IPS-NIHi11 (cell line): Measurements from ENCODE around the gene CDC42.
A peak's percentile ranks its signal among the peaks of the same experiment; 100 is the strongest.

Source experiments
- DNase-seq: peaks from one replicate; pipeline ENCODE4 v3.0.0; 2012; ENCODE audit warnings: mixed read lengths, low spot score

CDC42 gene

DNA sequence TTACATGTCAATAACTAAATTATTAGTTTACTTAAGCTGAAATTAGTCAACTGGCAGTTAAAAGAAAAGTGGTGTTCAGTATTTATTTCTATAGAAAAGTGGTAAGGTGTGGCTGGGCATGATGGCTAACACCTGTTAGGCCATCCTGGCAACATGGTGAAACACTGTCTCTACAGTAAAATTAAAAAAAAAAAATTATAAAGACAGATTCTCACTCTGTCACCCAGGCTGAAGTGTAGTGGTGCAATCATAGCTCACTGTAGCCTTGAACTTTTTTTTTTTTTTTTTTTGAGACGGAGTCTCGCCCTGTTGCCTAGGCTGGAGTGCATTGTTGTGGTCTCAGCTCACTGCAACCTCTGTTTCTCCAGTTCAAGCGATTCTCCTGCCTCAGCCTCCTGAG lies 57.5 kb downstream of the CDC42 start:
- no peak for DNase-seq

DNA sequence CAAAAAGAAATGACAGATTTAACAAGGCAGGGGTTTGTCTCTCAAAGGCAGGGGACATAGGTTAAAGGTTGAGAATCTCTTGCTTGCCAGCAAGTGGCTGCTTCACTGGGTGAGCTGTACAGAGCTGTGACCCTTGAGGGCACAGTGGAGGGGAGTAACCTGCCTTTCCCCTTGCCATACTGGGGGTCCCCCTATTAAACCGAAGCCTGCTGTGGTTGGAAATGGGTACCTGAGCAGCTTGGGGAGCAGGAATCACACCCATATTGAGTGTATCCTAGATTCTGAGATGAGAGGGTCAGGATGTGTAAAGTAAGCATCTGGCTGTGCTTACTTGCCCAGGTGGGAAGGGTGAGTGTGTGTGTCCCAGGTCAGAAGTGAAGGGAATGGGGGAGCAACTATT lies 58.6 kb downstream of the CDC42 start:
- no peak for DNase-seq

DNA sequence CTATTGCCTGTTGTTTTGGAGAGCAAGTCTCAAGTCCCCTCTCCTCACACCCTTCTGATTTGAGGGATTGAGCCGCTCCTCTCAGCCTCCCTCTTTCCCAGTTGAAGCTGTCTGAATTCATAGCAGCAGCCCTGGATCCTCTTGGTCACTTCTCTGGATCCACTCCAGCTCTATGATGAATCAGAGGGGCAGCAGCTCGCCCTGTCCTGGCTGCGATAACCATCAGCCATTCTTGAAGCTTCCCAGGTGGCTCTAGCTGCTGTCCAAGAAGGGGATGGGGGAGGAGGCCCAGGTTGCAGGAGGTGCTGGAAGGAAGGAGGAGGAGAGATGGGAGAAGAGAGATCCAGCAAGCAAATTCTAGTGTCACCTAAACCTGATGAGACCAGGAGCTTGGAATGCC lies 59.1 kb downstream of the CDC42 start:
- no peak for DNase-seq

DNA sequence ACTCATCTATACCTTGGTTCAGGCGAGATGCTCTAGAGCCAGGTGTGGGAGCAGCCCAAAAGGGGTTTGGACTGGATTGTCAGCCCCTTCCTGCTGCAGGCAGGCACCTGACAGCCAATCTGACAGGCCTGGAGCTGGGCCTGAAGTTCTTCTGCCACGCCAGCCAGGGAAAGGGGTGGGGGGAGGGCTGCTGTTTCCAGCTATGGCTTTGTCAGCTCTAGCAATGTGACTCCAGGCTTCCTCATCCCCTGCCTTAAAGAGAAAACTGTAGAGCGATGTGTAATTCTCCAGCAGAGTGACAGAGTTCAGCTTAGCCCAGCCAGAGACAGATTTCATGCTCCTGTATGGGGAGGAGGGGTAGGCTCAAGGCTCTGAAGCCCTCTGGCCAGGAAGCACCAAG lies 60.0 kb downstream of the CDC42 start:
- DNase-seq: no peak

DNA sequence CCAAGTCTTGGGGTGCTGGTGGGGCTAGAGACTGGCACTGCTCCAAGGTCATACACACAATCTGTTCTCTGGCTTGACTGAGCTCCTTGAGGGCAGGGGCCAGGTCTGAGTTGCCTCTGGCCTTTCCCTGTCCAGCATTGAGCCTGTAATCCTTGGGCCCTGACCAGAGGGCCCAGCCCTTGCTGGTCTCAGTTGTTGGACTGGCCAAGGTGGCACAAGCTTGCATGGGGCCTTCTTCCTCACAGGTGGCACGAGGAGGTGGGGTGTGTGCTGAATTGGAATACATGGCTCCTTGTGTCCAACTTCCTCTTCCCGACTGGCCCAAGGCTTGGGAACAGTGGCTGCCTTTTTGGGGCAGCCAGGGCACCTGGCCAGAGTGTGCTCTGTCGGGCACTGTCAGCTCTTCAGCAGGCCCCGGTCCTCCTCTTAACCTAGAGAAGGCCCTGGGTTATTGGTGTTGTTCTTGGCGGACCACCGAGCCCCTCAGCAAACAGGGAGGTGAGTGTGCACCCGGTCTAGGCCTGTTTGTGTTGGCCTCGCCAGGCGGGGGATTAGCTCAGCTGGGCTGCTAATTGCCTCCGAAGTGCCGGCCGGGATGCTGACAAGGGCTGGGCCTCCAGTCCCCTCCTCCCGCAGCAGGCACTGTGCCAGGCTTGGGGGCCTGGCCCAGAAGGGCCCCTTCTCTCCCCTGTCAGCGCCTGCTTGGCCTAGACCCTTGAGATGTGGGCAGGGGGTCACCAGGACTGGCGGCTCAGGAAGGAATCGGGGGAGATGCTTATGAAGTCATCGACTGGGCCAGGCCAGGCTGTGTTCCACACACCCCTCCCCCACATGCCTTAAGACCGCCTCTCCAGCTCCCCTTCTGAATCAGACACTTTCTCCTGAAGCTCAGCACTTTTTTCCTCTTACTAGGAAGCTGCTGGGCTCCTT lies 61.8 kb downstream of the CDC42 start:
- DNase-seq: peak; percentile 55

DNA sequence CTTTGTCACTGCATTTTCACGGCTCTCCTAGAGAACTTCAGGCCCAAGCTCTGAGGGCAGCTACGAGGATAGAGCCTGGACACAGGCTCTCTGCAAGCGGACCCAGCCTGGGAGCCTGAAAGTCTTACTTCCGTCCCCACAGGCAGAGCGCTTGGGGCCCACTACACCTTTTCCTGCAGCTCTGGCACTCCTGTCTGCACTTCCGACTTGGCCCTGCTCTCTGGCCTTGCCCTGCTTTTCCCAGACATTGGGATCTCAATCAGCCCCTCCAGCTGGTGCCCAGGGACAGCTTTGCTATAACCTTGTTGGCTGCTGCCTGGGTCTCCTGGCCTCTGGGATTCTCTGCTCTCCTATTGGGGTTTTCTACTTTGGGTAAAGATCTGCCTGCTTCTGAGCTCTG lies 62.8 kb downstream of the CDC42 start:
- DNase-seq: no peak

DNA sequence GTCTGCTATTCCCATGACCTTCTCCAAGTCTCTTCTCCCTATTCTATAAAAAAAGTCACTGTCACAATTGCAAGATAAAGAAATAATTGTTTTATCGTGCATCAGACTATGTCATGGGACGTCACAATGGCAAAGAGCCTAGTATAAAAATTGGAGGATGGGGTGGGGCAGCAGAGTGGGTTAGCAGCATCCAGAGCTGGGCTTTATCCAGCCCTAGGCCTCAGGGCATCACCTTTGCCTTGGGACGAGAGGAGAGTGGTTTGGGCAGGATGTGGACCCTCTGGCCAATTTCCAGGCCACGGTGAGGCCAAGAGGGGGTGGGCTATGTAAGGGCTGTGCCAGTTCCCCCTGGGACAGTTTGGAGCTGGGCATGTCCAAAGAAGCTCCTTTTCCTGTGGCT lies 64.7 kb downstream of the CDC42 start:
- DNase-seq: no peak

DNA sequence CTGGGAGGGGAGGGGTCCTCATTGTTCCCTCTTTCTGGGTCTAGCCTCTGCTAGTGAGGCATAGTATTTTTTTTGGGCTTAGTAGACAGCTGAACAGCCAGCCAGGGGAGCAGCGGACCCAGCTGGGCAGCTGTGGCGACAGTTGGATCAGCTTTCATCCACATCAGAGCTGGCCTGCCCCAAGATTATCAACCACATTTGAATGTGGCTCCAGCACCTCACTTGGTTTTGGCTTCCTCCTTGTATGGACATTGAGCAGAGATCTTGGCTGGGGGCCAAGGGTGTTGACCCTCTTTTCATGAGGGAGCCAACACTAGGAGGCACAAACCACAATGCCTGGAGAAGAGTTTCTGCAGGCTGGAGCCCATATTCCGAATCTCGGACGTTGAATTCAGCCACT lies 65.3 kb downstream of the CDC42 start:
- DNase-seq: no peak

DNA sequence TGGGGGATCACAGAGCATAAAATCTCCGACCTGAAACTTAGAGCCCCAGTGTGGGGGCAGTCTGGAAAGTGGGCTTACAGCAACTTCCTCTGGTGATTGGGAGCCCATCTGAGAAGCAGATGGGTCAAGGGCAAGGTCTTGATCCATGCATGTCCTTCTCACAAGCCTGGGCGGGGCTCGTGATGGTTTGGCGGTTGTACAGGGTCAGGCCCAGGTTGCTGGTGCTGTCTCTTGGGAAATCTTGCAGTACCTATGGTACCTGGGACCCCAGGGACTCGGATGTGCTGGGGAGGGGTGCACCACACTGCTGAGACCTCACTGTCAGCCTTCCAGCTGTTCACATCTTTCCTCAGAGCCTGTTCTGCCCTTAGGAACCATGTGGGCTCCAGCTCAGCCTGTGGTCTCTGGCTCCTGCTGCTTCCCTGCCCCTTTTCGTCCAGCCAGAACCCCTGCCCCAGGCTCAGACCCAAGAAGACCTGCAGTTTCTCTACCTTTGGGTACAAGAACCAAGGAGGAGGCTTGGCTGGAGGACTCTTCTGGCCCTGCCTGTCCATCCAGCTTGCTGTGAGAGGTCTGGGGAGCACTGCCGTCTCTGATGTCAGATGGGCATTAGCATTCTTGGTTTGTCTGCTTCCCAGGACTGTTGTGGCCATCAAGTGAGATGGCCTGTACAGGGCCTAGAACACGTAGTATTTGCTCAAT lies 65.9 kb downstream of the CDC42 start:
- DNase-seq: no peak

DNA sequence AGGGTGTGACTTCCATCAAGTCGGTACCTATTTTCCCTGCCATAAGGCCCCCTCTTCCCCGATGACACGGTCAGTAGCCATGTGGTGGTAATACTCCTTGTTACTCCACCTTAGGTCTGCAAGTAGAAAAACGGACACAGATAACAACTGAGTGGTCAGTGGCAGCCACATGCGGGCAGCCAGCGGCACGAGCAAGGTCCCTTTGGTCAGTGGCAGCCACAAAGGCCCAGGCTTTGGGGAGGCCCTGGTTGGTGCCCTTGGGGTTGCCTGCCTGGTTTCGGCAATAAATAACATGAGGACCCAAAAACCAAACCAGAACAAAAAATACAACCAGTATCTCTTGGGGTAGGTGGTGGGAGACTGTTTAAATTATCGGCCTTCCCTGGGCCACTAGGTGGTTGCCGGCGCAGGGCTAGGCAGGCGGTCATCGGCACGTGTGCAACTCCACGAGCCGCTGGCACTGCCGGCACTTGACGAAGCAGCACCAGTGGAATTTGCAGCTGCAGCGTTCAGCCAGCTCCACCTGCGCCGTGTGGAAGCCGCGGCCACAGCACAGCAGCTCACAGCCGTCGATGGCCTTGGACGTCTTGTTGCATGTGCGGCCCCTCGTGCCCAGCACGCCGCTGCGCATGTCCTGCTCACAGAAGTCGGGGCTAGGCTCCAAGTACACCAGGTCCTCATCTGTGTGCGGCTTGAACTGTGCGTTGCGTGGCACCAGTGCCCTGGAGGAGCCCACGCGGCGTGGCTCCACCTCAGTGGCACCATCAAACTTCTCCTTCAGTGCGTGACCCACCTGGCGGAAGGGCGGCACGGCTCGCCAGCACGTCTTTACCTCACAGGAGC lies 67.3 kb downstream of the CDC42 start:
- DNase-seq: no peak

DNA sequence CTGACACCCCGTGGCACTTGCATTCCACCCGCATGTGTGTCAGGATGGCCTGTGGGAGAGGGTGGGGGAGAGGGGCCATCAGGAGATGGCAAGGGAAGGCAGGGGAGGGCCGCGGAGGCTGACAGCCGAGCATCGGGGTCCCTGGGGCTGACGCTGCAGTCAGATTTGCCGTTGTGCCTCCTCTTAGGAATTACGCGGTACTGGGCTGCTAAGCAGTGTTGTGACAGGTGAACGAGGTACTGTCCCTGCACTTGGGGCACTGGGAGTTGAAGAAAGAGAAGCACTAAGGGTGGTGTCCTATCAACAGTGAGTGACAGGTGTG lies 67.9 kb downstream of the CDC42 start:
- no peak for DNase-seq

DNA sequence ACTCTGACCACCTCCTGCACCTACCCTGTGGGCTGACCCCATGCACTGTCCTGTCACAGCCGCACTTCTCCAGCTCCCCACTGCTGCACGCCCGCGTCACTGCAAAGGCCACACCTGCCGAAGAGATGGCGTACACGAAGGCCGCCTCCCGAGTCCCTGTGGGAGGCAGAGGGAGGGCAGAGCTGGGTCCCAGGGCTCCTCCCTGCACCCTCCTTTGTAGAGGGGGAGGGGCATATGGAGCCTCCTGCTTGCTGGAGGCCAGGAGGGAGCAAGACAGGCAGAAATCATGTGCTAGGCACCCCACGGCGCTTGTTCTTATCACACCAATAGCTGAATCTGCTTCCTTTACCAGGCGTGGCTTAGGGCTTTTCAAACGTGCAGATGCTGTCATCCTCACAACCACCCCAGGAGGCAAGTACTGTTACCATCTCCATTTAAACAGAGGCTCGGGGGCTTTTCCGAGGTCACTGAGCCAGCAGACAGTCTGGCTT lies 69.0 kb downstream of the CDC42 start:
- DNase-seq: peak; percentile 44

DNA sequence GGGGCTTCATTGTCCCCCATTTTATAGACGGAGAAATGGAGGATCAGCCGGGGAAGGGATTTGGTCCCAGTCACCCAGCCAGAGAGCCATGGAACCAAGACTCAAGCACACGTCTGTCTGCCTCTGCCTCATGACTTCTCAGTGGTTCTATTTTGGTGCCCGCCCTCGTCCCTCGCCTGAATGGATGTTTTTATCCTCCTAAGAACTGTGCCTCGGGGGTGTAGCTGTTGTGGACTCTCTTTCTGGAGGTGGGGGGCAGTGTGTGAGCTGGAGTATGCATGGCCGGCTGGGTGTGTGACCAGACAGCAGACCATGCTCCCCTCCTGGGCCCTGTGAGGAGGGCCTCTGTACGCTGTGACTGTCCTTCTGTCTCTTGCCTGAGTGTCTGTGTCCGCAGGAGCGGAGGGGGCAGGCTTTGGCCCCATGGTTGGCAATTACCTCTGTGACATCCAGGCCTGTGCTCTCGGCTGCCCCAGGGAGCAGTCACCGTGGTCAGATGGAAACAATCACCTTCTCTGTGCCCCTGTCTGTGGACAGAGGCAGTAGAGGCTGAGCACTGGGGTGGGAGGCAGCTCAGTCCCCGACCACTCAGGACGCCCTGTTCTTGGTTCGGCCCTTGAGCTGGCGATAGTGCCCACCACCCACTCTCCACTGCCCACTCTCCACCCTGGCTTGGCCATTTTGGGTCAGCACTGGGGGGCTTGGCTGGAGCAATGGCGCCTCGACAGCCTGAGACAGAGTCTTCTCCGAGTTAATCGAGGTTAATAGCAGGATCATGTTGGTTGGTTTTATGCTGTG lies 70.0 kb downstream of the CDC42 start:
- DNase-seq: no peak

DNA sequence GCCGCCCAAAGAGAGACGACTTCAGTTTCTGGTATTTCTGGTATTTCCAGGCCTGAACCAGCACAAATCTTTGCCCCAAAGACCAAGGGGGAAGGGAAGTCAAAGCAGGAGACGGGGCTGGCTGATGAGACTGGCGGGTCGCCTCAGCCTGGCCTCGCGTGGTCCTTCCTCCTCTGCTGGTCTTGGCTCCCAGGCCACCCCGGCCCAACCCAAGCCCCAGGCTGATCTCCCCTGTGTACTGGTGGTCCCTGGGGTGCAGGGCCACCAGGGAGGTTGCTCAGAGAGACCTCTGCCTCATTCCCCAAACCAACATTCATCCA lies 70.5 kb downstream of the CDC42 start:
- no peak for DNase-seq

DNA sequence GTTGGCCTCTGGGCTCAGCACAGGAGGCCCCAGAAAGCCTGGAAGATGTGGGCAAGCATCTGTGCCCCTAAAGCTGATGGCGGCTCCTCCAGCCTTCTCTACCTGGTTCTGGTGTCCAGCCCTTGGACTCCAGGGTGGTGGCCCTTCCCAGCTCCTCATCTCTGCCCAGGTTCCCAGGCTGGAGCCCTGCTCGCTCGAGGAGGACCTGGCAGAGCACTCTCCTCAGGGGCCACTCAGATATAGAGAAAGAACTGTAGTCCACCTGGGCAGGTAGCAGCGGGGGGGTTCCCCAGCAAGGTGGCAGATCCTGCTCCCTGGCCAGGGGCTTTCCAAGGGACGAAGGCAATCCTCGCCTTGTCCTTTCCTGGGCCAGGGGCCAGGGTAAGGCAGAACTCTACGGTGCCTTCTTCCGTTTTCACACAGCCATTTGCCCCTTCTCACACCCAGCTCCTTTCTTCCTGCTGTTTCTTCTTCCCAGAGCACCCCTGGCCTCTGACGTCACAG lies 71.4 kb downstream of the CDC42 start:
- DNase-seq: no peak

DNA sequence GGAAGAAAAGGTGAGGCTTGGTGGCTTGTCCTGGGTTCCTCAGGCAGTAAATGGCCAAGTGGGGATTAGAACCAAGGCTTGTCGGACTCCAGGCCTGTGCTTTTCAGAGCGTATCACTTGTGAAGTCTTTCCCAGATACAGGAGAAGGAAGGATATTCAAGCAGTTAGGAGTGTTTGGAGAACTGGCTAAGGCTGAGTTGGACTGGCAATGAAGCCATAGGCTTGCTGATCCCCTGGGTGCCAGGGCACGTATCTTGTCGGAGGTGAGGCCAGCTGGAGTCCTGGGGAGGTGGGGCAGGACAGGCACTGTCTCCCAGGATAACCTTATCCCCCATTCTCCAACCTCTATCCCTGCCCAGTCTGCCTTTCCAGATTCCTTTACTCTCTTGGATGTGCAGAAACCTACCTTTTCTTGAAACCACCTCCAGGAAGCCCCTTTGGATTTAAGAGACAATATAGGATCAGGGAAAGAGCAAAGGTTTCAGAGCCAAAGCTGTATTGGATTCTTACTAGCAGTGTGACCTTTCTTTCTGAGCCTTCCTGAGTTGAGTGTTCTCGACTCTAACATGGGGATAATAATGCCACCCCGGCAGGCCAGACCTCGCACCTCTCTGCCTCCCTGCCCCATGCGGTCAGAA lies 72.2 kb downstream of the CDC42 start:
- DNase-seq: no peak

DNA sequence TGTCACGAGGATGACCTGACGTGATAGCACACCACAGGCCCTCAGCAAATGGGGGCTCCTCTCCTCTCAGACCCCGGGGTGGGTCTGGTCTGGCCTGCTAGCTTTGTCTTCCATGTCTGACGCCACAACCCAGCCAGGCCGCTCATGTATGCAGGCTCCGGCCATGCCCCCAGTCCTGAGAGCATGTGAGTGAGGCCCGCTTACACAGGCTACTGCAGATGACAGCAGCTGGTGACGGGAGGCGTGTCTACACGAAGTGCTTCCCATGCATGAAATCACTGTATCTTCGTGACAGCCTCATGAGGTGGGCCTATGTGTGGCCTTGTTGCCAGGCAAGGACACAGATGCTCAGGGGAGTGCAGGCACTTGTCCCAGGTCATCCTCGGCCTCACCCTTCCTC lies 74.0 kb downstream of the CDC42 start:
- DNase-seq: no peak

DNA sequence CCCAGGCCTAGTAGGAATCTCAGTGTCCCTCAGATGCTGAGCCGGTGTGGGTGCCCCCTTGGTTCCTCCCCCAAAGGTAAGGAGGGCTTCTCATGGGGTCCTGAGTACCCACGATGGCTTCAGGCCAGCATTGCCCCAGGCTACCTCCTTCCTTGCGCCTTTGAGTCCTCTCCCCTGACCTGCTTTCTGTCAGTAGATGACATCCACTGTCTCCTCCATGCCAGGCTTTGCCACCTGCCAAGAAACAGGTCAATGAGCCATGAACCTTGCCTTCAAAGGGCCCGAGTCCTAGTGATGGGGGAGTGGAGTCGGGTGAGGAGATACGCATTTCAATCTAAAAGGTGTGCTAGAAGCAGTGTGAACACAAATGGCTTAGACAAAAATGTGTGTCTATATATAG lies 74.7 kb downstream of the CDC42 start:
- DNase-seq: no peak

DNA sequence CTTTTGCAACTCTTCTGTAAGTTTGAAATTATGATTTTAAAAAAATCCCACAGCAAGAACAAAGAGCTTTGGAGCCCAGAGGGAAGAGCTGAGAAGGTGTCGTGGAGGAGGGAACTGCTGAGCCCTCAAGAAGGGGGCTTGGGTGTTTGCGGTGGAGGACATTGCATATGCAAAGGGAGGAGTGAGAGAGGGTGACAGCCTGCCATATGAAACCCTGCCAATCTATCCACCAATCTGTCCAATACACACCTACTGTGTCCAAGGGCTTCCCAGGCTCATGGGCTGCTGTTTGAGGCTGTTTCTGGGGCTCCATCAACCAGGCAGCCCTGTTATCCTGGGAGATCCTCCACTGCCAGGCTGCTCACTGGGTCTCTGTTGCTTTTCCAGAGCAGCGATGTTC lies 75.2 kb downstream of the CDC42 start:
- DNase-seq: no peak

DNA sequence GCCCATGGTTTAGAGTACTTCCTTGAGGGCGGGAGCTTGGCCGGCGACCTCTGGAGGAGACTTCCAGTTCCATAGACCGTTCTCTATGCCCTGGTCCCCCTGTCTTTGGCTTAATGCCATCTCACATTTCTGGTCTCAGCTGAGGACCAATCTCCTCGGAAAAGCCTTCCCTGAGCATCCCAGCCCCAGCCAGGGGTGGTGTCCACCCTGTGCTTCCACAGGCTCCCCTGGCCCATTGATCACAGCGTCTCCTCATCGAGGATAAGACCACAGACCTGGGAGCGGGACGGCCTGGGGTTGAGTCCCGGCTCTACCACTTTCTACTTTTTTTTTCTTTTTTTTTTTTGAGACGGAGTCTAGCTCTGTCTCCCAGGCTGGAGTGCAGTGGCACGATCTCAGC lies 75.9 kb downstream of the CDC42 start:
- DNase-seq: no peak

DNA sequence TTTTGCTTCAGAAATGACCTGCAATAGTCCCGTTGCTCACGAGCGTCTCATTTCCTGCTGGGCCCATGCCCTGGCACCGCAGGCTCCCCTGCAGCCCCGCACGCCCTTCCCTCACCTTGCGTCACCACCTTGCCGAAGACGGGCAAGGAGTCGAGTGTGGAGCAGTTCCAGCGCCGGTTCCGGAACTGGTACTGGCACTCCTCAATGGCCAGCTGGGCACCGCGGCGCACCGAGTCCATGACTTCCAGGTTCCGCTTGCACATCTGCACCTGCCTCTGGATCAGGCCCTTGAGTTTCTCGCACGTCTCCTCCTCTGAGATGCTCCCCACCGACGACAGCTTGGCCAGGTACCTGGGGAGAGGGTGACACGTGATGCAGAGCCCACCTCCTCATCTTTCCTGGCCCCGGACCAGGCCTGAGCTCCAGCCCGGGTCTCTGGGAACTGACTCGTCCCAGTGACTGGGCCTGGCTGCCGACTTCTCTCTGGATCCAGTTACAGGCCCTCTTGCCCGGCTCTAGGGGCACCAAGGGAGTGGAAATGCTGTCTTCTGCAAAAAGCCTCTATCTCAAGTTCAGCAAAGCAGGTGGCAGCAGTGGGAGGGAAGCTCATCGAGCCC lies 77.1 kb downstream of the CDC42 start:
- DNase-seq: no peak
